ENCODE results near the gene SH3D21.

DNA sequence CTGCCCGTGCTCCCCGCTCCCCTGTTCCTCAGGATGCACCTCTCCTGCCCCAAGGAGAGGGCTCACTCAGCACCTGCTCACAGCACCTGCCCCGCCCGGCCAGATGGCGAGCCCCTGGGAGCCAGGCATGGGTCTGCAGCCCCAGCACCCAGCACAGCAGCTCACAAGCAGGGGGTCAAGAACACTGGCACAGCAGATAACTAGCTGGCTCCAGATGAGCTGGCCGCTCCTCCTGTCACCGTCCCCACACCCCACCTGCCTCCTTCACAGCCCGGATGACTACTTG, 38.2 kb downstream of the SH3D21 start:
- no peak for TF ChIP-seq CTCF (tag by site-specific recombination; IDR thresholded peaks at IDR 0.05)
- TF ChIP-seq ZNF138 (tag by site-specific recombination; IDR thresholded peaks at IDR 0.05; ENCODE audit: borderline replicate concordance) = no peak
- no peak for TF ChIP-seq ZNF132 (tag by site-specific recombination; IDR thresholded peaks at IDR 0.05; ENCODE audit: borderline replicate concordance)
- TF ChIP-seq TRIM28 (IDR thresholded peaks at IDR 0.05; ENCODE audit: borderline replicate concordance, low read length) = no peak
- TF ChIP-seq, protein P1, sequence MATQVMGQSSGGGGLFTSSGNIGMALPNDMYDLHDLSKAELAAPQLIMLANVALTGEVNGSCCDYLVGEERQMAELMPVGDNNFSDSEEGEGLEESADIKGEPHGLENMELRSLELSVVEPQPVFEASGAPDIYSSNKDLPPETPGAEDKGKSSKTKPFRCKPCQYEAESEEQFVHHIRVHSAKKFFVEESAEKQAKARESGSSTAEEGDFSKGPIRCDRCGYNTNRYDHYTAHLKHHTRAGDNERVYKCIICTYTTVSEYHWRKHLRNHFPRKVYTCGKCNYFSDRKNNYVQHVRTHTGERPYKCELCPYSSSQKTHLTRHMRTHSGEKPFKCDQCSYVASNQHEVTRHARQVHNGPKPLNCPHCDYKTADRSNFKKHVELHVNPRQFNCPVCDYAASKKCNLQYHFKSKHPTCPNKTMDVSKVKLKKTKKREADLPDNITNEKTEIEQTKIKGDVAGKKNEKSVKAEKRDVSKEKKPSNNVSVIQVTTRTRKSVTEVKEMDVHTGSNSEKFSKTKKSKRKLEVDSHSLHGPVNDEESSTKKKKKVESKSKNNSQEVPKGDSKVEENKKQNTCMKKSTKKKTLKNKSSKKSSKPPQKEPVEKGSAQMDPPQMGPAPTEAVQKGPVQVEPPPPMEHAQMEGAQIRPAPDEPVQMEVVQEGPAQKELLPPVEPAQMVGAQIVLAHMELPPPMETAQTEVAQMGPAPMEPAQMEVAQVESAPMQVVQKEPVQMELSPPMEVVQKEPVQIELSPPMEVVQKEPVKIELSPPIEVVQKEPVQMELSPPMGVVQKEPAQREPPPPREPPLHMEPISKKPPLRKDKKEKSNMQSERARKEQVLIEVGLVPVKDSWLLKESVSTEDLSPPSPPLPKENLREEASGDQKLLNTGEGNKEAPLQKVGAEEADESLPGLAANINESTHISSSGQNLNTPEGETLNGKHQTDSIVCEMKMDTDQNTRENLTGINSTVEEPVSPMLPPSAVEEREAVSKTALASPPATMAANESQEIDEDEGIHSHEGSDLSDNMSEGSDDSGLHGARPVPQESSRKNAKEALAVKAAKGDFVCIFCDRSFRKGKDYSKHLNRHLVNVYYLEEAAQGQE (tag by site-specific recombination; IDR thresholded peaks at IDR 0.05) = no peak
- no peak for TF ChIP-seq ATF2 (tag by site-specific recombination; IDR thresholded peaks at IDR 0.05; ENCODE audit: low read depth)
- TF ChIP-seq ZNF560 (tag by site-specific recombination; IDR thresholded peaks at IDR 0.05; ENCODE audit: borderline replicate concordance) = no peak
- TF ChIP-seq ZNF473 (tag by site-specific recombination; IDR thresholded peaks at IDR 0.05) = no peak
- TF ChIP-seq KLF9 (tag by site-specific recombination; IDR thresholded peaks at IDR 0.05; ENCODE audit: low read depth) = no peak
- TF ChIP-seq PBX3 (CRISPR knock-in tag; IDR thresholded peaks at IDR 0.05) = no peak
- TF ChIP-seq ZBTB7A (tag by site-specific recombination; IDR thresholded peaks at IDR 0.05; ENCODE audit: low read depth) = no peak

Data from HEK293 (cell line).